Fibroblast of the aortic adventitia (primary cell): ENCODE data around the gene KLF7. TPM values are rescaled to one million over a fixed set of nuclear protein-coding genes. Genes with fewer than 3 reads are reported as not detected.

Source experiments
- DNase-seq: peaks from one replicate; pipeline ENCODE4 v3.0.0-alpha.2; 2010; ENCODE audit warnings: low read depth
- H3K4me3 ChIP-seq: 2 replicates; pipeline ENCODE4 v1.5.1; 2011; ENCODE audit warnings: low read depth, mild to moderate bottlenecking, control low read depth, low read length, moderate library complexity
- CTCF ChIP-seq: IDR thresholded peaks from 2 replicates; pipeline ENCODE4 v1.5.1; 2011; ENCODE audit warnings: mild to moderate bottlenecking, low read length, control low read depth, inconsistent platforms; ENCODE audit not compliant: insufficient read depth
- total RNA-seq: library from RNA; depleted of rRNA; stranded (reverse); fragments of >200 nt; gene quantifications from 2 replicates; pipeline ENCODE4 v1.2.3, GENCODE V29; 2012; ENCODE audit warnings: low replicate concordance

The KLF7 gene
- total RNA-seq, 1 donor, result 38.5 TPM

GRCh38 chr2:207202645-207203044 is 36.9 kb upstream of the KLF7 start:
- H3K4me3 ChIP-seq, result no peak overlapping the region
- DNase-seq, result peak; percentile 62
- no peak for TF ChIP-seq CTCF

DNA sequence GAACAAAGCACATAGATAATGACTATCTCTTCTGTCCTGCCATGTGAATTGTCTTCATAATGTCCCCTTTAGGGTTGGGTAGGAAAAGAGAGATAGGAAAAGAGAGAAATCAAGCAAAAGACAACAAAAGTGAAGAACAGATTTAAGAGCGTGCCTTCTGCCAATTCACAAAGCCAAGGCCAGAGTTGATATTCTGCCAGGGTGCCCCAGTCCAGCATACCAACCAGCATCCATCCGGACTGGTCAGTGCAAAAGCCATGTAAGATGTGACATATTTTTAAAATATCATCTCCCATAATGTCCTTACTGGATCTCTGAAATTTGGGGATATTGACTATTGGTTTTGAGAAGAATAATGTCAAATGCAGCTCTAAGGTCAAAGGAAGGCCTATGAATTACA is 35.7 kb upstream of the KLF7 start:
- no peak for TF ChIP-seq CTCF
- DNase-seq, result no peak
- no peak overlapping the region for H3K4me3 ChIP-seq

DNA sequence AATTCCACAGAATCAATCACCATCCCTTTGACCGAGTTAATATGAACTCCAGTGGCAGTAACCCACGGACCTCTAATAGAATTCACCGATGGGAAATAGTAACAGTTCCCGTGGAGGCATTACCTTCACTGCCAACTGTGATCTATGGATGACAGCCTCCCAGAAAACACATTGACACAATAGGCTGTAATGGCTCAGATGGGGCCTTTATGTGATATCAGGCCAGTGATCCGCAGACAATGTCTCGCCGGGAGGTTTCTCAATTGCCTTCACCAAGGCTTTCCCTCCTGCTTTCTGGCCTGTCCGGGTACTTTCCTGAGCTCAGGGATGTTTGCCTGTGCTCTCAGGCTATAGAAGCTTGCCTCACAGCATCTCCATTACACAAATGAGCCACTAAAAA is 34.4 kb upstream of the KLF7 start:
- no peak for TF ChIP-seq CTCF
- no peak overlapping the region for H3K4me3 ChIP-seq
- DNase-seq, result no peak

GRCh38 chr2:207194028-207194427 is 28.3 kb upstream of the KLF7 start:
- no peak for DNase-seq
- H3K4me3 ChIP-seq, result no peak overlapping the region
- TF ChIP-seq CTCF, result no peak

GRCh38 chr2:207188626-207189419 is 23.1 kb upstream of the KLF7 start:
- DNase-seq, result peak; percentile 70
- no peak overlapping the region for H3K4me3 ChIP-seq
- no peak for TF ChIP-seq CTCF

DNA sequence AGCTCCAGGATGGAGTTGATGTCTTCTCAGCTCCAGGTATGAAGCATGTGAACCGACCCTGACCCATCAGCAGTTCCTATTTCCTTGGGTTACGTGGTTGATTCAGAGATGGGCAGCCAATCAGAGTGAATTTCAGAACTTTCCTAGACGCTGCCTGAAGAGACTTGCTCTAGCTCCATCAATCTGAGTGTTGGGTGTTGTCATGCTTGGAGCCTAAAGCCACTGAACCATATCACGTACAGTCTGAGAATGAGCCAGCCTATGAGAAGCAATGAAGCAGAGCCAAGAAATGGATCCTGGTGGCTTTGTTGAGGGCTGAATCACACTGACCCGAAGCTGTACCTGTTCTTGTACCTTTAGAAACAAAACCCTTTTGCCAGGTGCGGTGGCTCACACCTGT is 19.6 kb upstream of the KLF7 start:
- no peak for TF ChIP-seq CTCF
- H3K4me3 ChIP-seq, result no peak overlapping the region
- DNase-seq, result no peak

DNA sequence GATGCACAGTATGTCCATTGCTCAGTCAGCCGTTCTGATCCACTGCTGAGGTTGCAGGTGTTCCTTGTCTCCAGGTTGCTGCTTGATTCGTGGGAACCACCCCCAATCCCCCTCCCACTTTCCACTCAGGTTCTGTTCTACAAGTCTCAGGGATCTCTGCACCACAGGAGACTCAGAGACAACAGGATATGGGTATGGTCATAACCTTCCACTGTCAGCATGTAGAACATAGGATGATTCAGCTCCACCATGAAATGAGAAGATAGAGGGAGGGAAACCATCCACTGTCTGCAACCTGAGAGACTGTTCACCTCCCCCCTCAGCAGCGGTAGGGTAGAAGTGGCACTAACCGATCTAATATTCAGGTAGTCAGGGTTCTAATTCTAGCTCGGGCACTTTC is 19.0 kb upstream of the KLF7 start:
- DNase-seq, result no peak
- H3K4me3 ChIP-seq, result no peak overlapping the region
- no peak for TF ChIP-seq CTCF
